ENCODE results near the gene BGLAP.

- TF ChIP-seq, protein P1, sequence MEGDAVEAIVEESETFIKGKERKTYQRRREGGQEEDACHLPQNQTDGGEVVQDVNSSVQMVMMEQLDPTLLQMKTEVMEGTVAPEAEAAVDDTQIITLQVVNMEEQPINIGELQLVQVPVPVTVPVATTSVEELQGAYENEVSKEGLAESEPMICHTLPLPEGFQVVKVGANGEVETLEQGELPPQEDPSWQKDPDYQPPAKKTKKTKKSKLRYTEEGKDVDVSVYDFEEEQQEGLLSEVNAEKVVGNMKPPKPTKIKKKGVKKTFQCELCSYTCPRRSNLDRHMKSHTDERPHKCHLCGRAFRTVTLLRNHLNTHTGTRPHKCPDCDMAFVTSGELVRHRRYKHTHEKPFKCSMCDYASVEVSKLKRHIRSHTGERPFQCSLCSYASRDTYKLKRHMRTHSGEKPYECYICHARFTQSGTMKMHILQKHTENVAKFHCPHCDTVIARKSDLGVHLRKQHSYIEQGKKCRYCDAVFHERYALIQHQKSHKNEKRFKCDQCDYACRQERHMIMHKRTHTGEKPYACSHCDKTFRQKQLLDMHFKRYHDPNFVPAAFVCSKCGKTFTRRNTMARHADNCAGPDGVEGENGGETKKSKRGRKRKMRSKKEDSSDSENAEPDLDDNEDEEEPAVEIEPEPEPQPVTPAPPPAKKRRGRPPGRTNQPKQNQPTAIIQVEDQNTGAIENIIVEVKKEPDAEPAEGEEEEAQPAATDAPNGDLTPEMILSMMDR (IDR thresholded peaks at IDR 0.05; ENCODE audit: low read depth, low read length), result no peak
- TF ChIP-seq MAX (IDR thresholded peaks at IDR 0.05; ENCODE audit: low read depth, low read length) (no peak), POLR2A (IDR thresholded peaks at IDR 0.05; ENCODE audit: extremely low read depth, insufficient read length) (no peak), MYC (IDR thresholded peaks at IDR 0.05; ENCODE audit: low read depth, low read length) (no peak)
These were observed 28.4 kb upstream of the BGLAP start for GRCh38 chr1:156213644-156213966.
